Gastrocnemius medialis (tissue), 4 donors: ENCODE data around the gene AUTS2.

Experiments
- POLR2A ChIP-seq, 2 donors: fragments of 450-650 bp; IDR thresholded peaks; one replicate each; pipeline ENCODE4 v1.6.1; 2017; ENCODE audit warnings: antibody characterized with exemption in 2 of 2, mild to moderate bottlenecking in 2 of 2, moderate library complexity in 2 of 2
- TF ChIP-seq, protein P1 (sequence below), 5 experiments: fragments of 450-650 bp in 3 of 5; fragments of 200-600 bp in 2 of 5; sonication (generic) in 2 of 5; IDR thresholded peaks in 4 of 5; conservative IDR thresholded peaks in 1 of 5; 1 replicate in 4 of 5; 2 replicates in 1 of 5; pipeline ENCODE4 v1.5.1; 2016 to 2019; ENCODE audit warnings: antibody characterized with exemption in 5 of 5, mild to moderate bottlenecking in 3 of 5, moderate library complexity in 3 of 5

DNA sequence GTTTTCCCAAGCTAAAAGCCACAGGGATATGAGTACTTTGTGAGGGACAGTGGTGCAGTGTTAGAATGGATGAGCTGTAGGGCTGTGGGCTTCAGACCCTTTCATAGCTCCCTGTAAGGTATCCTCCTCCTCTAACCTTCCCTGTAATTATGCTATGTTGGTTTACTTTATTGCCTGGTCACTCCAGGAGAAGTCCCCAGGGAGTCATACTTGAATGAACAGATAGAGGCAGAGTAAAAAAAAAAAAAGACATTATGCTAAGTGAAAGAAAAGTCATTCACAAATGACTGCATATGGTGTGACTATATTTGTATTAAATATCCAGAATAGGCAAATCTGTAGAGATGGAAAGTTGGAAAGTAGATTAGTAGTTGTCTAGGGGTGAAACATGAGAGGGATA lies 434.4 kb downstream of the AUTS2 start:
- TF ChIP-seq, protein P1, sequence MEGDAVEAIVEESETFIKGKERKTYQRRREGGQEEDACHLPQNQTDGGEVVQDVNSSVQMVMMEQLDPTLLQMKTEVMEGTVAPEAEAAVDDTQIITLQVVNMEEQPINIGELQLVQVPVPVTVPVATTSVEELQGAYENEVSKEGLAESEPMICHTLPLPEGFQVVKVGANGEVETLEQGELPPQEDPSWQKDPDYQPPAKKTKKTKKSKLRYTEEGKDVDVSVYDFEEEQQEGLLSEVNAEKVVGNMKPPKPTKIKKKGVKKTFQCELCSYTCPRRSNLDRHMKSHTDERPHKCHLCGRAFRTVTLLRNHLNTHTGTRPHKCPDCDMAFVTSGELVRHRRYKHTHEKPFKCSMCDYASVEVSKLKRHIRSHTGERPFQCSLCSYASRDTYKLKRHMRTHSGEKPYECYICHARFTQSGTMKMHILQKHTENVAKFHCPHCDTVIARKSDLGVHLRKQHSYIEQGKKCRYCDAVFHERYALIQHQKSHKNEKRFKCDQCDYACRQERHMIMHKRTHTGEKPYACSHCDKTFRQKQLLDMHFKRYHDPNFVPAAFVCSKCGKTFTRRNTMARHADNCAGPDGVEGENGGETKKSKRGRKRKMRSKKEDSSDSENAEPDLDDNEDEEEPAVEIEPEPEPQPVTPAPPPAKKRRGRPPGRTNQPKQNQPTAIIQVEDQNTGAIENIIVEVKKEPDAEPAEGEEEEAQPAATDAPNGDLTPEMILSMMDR (IDR thresholded peaks at IDR 0.05 in 4 of 5, conservative IDR thresholded peaks at IDR 0.05 in 1 of 5), result no peak
- TF ChIP-seq POLR2A (IDR thresholded peaks at IDR 0.05), result no peak
